GM10847 (cell line): ENCODE results near the gene SUFU.

Source experiments
- POLR2A ChIP-seq: IDR thresholded peaks from 2 replicates; pipeline ENCODE4 v1.6.1; 2011; ENCODE audit not compliant: insufficient read length; ENCODE audit errors: extremely low read depth

Gene SUFU

DNA sequence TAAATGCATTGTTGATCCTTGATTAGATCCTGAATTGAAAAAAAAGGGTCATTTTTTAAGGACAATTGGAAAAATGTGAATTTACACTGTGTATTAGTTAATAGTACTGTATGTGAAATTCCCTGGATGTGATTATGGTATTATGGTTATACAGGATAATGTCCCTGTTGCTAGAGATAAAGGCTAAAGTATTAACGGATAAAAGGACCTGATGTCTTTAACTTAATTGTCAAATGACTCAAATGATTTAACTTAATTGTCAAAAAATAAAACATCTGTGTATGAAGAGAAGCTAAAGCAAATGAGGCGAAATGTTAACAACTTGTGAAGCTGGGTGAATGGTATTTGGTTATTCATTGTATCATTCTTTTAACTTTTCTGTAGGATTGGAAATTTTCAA is 48.8 kb downstream of the SUFU start:
- no peak for TF ChIP-seq POLR2A

DNA sequence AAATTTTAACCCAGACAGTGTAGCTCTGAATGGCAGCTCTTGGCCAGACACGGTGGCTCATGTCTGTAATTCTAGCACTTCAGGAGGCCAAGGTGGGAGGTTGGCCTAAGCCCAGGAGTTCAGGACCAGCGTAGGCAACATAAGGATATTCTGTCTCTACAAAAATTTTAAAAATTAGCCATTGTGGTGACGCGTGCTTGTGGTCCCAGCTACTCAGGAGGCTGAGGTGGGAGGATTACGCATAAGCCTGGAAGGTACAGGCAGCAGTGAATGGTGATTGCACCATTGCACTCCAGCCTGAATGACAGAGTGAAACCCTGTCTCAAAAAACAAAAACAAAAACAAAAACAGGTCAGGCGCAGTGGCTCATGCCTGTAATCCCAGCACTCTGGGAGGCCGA is 50.0 kb downstream of the SUFU start:
- no peak for TF ChIP-seq POLR2A

DNA sequence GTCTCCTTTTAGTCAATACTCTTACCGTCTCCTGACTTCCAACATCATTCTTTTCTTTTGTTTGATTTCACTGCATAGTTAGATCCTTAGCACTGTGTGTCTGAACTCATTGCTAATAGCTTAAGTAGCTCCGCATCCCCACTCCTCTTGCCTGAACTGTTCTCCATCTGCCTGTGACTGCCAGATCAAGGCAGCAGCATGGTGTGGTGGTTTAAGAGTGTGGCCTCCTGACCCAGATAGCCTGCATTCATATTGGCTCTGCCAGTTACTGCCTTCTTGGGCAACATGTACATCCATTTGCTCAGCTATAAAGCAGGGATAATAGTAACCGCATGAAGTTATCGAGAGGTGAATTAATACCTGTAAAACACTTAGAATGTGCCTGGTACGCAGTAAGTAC is 50.8 kb downstream of the SUFU start:
- no peak for TF ChIP-seq POLR2A

DNA sequence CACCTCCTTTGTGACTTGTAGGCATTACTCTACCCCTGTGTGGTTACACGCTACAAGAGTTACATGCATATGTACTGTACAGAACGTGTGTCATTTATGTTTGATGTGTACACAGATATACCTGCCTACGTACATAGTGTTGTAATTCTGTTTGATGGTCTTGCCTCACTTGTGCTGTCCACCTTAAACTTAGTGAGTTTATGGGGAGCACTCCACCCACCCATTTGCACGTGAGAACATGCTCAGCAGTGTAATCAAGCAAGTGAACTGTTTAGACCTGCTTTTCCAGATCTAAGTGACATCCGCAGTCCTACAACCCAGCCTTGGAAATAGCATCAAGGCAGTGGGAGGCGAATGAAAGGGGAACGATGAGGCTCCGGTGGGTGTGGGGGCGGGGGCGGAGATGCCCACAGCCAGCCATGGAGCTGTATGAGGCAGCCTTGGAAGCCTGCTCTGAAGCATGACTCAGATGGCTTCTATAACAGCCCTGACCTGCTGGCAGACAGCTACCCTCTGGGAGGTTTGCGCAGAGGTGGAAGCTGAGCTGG is 52.1 kb downstream of the SUFU start:
- no peak for TF ChIP-seq POLR2A

DNA sequence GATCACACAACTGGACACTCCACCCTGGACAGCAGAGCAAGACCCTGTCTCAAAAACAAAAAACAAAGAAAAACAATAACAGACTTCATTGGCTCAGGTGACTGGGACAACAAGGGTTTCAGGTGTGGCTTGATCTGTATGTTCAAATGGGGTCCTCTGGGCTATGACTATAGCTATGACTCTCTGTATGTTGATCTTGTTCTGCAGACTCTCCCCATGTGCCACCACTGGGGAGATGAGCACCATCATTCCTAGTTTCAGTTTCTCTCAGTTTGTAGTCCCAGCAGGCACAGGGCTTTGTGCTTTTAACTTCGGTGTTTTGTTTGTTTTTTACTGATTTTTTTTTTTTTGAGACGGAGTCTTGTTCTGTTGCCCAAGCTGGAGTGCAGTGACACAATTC is 53.8 kb downstream of the SUFU start:
- no peak for TF ChIP-seq POLR2A

DNA sequence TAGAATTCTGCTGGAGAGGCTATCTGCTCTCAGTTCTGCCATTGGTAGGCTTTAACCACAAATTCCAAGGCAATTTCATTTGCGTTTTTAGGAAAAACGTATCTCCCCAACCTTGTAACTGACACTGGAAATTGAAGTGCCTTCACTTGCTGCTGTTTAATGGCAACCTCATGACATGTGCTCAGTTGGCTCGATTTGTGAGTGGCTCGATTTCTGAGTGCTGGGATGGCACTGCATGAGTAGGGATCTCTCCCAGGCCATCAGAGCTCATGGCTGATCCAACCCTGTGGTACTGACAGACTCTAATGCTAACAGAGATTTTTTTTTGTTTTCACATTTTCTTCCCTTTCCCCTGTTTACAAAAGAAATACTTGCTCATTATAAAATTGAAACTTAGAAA is 56.0 kb downstream of the SUFU start:
- no peak for TF ChIP-seq POLR2A

DNA sequence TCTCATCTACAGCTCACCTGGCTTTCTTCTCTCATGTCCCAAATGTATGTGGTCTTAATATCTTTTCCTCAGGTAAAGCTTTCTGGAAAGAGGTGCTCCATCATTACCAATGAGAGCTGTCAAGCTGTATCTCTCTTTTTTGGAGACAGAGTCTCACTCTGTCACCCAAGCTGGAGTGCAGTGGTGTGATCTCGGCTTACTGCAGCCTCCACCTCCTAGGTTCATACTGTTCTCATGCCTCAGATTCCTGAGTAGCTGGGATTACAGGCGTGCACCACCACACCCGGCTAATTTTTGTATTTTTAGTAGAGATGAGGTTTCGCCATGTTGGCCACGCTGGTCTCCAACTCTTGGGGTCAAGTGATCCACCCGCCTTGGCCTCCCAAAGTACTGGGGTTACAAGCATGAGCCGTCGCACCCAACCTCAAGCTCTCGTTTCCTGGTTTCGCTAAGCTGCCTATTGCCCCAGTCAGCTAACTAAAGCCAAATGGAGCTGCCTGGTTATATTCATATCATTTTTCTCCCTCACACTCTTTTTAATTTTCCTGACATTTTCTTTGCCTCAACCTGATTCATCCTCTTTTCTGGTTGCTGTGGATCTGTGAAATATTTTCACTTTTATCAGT is 60.5 kb downstream of the SUFU start:
- no peak for TF ChIP-seq POLR2A

DNA sequence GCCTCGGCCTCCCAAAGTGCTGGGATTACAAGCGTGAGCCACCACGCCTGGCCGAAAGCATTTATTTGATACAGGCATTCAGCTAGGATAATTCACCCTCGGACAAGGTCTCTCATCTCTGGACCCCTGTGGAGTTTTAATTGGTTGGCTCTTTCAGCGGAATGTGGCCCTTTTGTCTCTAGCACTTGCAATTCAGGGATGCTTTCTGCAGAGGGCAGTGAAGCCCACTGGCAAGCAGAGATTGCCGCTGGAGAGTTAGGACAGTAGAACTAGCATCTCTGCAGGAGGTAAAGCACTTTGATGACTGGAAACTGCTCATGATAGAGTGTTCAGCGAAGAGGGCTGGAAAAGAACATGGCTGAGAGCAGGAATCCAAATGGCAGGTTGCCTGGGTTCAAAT is 62.0 kb downstream of the SUFU start:
- TF ChIP-seq POLR2A, result no peak

DNA sequence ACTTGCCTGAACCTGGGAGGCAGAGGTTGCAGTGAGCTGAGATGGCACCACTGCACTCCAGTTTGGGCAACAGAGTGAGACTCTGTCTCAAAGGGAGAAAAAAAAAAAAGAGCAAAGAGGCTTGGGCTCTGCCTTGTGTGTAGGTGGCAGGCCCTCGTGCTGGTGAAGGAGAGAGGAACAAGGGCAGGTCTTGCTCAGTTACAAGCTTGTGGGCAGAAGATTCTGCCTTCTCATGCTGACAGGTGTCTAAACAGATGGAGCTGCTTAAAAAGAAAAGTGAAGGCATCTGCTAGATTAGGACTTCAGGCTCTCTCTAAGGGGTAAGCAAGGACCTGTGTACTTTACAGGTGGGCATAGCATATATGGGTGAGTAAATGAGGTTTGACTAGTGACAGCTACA is 75.0 kb downstream of the SUFU start:
- no peak for TF ChIP-seq POLR2A

DNA sequence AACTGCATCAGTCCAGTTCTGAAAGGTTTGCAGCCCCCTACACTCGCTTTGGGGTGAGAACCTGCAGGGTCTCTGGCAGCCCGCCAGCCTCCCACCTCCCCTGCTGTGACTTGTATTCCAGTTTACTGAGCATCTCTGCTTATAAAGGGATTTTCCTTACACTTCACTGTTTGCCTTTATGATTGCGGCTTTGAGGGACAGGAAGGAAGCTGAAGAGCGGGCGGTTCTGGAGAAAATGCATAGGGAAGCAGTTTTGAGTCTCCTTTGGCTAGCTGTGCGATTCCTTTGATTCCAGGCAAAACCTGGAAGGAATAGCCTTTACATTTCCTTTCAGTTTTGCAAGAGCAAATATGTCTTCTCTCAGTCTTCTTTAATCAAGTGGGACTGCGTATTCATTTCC is 75.6 kb downstream of the SUFU start:
- no peak for TF ChIP-seq POLR2A

DNA sequence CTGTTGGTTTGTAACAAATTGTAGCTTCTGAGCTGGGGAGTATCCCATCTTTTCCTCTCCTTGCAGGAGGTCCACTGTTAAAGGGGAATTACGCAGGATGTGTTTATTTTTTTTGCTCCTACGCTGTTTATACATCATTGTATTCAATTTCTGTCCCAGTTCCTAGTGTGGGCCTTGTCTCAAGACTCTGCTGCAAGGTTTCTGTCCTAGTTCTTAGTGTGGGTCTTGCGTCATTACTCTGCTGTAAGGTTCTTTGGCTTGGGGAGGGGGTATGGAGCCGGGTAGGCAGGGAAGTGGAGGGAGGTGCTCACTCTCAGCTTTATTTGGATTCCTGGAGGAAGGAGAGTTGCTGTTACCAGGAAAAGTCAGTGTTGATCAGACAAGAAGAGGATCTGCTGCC is 76.5 kb downstream of the SUFU start:
- TF ChIP-seq POLR2A, result no peak

DNA sequence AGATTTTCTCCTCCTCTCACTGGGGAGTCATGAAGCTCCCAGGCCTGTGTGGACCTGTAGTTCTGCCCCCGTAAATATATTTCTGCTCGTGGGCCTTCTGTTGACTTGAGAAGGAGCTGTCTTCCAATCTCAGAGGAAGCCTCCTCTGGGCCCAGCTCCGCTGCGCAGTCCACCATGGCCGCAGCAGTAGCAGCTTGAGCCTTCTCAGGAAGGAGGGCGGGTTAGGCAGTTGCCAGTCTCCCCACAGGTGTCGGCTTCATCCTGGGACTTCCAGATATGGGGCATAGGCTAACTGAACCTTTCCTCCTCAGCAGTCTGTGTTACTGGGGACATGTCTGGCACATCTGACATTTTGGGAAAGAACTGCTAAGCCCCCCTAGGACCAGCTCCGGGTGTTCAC is 77.6 kb downstream of the SUFU start:
- no peak for TF ChIP-seq POLR2A

DNA sequence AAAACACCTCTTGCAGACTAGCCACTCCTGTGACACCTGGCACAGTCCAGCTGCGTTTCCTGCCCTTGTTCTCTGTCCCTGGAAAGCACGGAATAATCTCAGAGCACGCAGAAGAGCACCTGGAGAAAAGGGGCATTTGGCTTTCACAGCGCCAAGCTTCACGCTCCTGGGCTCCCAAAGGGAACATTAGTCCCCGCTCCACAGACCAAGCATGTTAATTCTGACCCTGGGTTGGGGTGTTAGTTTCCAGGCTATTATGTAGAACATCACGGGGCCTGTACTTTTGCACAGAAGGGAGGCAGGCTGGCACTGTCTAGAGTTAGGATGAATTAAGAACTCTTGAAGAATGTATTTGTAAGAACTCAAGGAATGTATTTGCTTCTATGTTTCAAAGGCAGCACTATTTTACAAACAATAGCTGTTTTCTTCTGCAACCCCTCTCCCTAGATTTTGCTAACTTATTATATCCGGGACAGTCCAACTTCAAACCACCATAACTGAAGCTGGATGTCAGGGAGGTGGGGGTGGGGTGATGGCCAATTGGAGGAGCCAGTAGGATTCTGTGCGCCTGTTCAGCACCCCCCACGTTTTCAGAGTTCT is 78.3 kb downstream of the SUFU start:
- TF ChIP-seq POLR2A, result no peak

DNA sequence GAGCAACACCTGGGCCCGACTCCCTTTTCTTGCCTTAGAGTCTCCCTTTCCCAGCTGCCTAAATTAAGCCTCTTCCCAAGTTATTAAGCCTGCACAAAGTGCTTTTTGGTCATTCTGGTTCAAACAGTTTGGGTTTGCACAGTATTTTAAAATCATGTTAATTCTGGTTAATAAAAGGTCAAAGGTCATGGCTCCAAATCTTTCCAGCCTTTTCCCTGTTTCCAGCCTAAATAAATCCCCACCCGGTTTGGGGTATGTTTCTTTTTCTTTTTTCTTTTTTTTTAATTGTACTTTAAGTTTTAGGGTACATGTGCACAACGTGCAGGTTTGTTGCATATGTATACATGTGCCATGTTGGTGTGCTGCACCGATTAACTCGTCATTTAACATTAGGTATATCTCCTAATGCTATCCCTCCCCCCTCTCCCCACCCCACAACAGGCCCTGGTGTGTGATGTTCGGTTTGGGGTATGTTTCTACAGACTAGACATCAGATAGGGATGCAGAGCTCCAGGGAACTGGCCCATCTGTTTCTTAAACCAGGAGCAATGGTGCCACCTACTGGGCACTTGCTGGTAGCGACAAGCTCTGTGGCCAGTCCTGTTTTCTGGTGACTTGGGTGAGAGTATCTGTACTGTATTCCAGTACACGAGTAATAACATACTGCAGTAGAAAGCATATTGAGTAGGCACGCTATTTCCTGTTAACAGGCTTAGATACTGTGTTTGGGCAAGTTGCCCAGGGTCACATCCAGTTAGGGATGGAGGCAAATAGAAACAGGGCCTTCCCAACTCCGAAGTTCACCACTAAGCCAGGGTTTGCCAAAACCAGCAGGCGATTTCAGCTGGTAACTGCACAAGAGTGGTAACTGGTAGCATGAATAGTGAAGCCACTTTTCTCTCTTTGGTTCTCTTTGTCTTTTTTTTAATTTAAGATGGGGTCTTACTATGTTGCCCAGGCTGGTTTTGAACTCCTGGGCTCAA is 80.0 kb downstream of the SUFU start:
- TF ChIP-seq POLR2A, result no peak

DNA sequence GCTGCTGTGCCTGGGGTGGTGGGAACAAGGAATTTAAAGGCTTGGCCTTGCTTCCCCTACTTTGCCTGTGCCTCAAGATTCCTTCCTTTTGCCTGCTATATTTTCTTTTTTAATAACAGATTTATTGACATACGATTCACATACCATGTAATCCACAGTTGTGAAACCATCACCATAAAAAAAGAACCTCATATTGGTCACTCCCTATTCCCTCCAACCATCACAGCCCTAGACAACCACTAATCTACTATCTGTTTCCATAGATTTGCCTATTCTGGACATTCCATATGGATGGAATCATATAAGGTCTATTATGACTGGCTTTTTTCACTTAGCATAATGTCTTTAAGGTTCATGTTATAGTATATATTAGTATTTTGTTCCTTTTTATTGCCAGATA is 81.3 kb downstream of the SUFU start:
- TF ChIP-seq POLR2A, result no peak

DNA sequence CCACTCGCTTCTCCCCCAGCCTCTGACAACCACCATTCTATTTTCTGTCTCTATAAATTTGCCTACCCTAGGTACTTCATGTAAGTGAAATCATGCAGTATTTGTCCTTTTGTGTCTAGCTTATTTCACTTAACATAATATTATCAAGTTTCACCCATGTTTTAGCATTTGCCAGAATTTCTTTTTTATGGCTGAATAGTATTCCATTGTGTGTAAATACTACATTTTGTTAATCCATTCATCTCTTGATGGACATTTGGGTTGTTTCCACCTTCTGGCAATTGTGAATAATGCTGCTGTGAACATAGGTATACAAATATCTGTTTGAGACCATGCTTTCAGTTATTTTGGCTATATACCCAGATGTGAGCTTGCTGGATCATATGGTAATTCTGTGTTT is 83.1 kb downstream of the SUFU start:
- no peak for TF ChIP-seq POLR2A
